HUDEP-2 (cell line): ENCODE measurements around the gene ADCY1.

ENCODE experiments used
- DNase-seq, 76 experiments: peaks; one replicate each; lab custom pipeline; 2025; ENCODE audit not compliant: unreplicated experiment in 76 of 76; lab: John Stamatoyannopoulos, UW

ADCY1 gene

GRCh38 chr7:45663167-45663921 lies 89.2 kb downstream of the ADCY1 start:
- DNase-seq, result peak in 33 of 76 experiments; percentile 1 to 52 (median 16)

DNA sequence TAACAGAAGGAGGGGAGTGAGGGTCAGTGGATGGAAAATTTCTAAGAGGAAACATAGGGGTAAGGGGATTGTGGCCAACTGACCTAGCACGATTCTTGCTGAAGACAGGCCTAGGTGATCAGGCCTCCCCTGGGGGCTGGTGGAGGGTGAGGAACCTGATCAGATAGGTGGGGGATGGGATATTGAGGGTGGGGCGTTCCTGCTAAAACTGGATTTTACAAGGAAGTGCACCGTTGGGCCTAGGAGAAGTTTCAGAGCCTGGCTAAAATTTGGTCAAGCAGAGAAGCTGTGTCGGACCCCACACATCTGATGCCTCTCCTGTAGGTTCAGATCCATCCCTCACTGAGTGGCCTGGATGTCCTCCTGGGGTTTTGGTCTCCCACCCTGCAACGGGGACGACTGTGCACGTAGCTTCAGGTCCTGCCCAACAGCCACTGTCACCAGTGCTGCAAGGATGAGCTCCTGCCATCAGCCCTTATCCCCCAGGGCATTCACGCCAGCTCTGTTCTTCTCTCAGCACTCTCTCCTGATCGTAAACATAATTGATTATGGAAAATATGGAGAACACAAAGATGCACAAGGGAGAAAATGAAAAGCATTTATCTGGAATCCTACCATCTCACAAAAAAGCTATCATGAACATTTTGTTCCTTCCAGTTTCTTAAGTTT lies 89.9 kb downstream of the ADCY1 start:
- DNase-seq, result no peak

DNA sequence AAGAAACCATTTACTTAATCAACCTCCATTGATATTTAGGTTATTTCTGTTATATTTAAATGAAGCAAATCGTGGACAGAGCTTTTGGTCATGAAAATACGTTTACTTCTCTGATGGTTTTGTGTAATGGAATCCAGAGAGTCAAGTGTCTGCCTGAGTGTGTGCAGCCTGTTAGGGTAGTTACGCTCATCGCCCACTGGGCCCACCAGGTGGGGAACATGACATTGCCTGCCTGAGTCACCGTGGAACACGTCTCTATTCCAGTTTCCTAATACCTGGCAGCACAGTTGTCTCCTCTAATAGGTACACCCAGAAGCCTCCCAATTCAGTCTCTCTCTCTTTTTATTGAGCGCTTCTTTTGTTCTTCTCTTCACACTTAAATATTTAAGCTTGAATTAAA lies 91.0 kb downstream of the ADCY1 start:
- no peak for DNase-seq

GRCh38 chr7:45670227-45670626 lies 96.1 kb downstream of the ADCY1 start:
- DNase-seq, result no peak

DNA sequence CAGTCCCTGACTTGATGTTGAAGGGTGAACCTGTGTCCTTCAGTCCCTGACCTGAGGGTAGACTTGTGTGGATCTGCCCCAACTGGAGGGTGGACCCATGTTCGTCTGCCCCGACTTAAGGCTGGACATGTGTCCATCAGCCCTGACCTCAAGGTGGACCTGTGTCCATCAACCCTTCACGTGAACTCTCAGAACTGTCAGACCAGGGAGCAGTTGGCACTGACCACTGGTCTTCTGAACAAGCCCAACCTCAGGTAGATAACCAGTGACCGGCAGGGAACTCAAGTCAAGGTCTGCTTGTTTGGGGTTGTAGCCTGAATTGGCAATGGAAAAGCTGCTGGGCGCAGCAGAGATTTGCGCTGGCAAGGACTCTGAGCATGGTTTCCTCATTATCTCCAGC lies 96.5 kb downstream of the ADCY1 start:
- DNase-seq, result no peak

- DNase-seq, result no peak
Measured at GRCh38 chr7:45677311-45677900, 103.2 kb downstream of the ADCY1 start.

GRCh38 chr7:45679516-45679915 lies 105.3 kb downstream of the ADCY1 start:
- DNase-seq, result no peak

GRCh38 chr7:45680776-45681175 lies 106.6 kb downstream of the ADCY1 start:
- DNase-seq, result no peak

DNA sequence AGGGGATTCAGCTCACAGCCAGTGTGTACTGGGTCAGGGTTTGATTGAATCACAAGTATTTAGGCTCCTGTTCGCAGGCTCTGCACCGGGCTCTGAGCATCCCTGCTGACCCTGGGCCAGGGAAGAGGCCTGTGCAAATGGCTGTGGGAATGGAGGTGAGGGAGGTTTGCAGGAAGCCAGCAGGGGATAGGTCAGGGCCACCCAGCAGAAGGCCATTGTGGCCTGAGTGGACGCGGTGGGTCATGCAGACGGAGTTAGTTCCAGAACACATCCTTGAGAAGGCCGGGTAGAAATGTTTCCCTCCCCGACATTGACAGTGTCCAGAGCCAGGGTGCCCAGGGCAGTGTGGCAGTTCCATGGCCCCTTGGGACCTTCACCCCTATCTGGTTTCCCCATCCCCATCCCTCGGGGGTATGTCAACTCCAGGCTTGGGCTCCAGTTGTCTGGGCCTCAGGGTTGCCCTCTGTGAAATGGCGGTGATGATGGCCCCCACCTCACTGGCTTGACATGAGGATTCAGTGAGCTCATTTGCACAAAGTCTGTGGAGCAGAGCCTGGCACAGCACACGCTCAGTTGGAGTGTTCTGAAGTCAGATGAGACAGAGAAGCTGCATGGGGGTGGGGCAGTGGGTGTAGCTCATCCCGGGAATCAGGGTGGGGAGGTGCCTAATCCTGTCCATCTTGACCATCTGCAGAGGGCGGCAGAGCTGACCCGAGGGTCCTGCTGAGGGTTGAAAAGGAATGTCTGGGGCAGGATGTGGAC lies 107.6 kb downstream of the ADCY1 start:
- no peak for DNase-seq

DNA sequence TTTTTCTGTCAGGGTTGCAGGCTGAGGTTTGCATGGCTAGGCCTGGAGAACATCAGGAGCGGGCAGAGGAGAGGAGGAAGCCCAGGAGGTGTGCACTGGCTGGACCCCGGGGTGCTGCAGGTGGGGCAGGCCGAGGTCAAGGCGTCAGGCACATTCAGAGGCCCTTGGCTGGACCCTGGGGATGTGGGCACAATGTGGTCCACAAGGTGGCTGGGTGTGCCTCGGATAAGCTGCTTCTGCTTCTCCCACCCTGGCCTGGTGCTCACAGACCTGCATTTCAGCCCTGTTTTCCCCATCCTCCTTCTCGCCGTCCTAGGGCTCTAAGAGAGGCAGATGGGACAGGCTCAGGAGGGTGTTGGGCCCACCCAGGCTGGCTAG lies 108.2 kb downstream of the ADCY1 start:
- no peak for DNase-seq

- DNase-seq, result no peak
Measured at GRCh38 chr7:45682836-45683555, 108.8 kb downstream of the ADCY1 start.

DNA sequence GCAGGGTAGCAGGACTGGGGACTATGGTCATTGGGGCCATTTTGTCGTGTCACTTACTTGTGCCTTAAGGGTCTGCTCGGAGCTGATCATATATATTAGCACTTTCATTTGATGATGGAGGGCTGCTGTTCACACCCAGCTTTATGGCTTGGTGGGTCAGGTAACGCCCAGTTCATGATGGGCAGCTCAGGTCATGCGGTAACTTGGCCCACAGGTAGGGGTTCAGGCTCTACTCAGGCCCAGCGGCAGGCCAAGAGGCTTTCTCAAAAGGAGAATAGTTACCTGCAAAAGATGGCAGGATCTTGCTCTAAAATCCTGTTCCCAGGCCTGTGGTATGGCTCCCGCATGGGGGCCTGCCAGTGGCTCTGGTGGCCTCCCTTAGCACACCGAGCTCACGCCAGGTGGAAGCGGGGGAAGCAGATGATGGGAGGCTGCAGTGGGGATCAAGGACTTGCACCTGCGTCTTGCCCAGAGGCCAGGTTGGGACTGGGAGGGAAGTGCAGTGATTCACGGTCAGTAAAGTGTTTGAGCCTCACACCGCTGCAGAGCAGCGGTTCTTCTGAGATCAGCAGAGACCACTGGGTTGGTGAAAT lies 109.5 kb downstream of the ADCY1 start:
- DNase-seq, result no peak

DNA sequence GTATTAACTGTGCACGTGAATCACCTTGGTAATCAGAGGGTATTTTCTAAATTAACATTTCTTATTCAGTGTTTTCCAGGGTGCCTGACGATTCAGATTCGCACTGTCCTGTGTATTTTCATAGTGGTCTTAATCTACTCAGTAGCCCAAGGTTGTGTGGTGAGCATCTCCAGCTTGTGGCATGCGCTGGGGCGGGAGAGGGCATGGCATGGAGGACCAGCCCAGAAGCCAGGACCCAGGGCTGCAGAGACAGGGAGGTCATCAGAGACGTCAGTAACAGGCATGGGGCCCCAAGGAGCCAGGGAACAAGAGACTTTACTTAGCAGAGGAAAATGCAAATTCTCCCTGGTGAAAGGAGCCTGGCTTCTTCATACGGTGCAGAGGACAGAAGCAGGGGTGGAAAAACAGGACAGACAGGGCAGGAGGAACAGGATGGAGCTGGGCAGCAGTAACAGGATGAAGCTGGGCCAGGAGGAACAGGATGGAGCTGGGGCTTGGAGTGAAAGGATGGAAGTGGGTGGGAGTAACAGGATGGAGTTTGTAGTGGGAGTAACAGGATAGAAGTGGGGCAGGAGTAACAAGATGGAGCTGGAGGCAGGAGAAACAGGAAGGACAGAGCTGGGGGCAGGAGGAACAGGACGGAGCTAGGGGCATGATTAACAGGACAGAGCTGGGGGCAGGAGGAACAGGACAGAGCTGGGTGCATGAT lies 110.9 kb downstream of the ADCY1 start:
- DNase-seq, result no peak

GRCh38 chr7:45685619-45686240 lies 111.6 kb downstream of the ADCY1 start:
- no peak for DNase-seq

- DNase-seq, result no peak
Measured at GRCh38 chr7:45686441-45687184, 112.4 kb downstream of the ADCY1 start.

DNA sequence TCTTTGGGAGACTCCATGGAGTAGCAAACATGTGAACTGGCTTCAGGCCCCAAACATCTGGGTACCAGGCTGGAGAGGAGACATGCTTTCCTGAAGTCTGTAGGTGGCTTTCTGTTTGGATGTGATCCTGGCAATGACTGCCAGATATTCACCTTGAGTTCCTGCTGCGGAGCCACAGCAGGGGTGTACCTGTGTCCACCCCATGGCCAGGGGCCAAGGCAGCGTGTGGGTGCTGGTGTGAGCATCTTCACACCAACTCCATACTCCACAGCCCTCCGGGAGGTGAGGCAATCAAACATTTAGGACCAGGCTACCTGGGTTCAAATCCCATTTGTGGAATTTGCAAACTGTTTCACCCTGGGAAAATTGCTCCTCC lies 113.0 kb downstream of the ADCY1 start:
- no peak for DNase-seq

GRCh38 chr7:45687721-45688120 lies 113.6 kb downstream of the ADCY1 start:
- no peak for DNase-seq

DNA sequence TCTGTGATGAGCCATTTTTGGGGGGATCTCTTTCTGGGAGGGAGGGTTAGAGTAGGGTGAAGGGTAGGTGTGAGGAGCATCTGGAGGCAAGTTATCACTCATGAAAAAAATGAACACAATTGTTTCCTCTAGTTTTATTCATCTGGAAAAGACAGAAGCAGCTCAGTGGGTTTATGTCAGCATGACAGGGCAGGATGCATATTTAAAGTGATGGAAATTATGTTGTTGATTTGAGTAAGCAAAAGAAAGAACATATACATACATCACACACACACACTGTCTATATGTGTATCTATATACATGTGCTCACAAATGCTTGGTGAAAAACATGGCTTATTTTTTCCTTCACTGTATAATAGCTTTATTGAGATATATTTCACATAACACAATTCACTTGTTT lies 114.2 kb downstream of the ADCY1 start:
- DNase-seq, result no peak
